MM.1S (cell line): ENCODE results near the gene LRRC61.

Experiments used
- DNase-seq: peaks from one replicate; pipeline ENCODE4 v3.0.0-alpha.2; 2015
- H2AFZ ChIP-seq: fragments of 300-600 bp; sonication (generic); 2 replicates; pipeline ENCODE4 v1.6.0; 2016; ENCODE audit warnings: antibody characterized with exemption, low read length
- H3F3A ChIP-seq: fragments of 300-600 bp; sonication (generic); 2 replicates; pipeline ENCODE4 v1.6.1; 2016; ENCODE audit warnings: mild to moderate bottlenecking, antibody characterized with exemption, low read length, moderate library complexity, mixed read lengths; ENCODE audit not compliant: insufficient read depth
- H3K27ac ChIP-seq: fragments of 300-600 bp; sonication (generic); 2 replicates; pipeline ENCODE4 v1.5.1; 2016; ENCODE audit warnings: mild to moderate bottlenecking, low read length
- H3K27me3 ChIP-seq: fragments of 300-600 bp; sonication (generic); replicated peaks from 2 replicates; pipeline ENCODE4 v1.6.0; 2016; ENCODE audit warnings: low read length; ENCODE audit not compliant: insufficient read depth
- H3K36me3 ChIP-seq: fragments of 300-600 bp; sonication (generic); replicated peaks from 2 replicates; pipeline ENCODE4 v1.6.1; 2016; ENCODE audit warnings: mild to moderate bottlenecking, low read length, mixed read lengths; ENCODE audit not compliant: insufficient read depth
- H3K4me1 ChIP-seq: fragments of 300-600 bp; sonication (generic); 2 replicates; pipeline ENCODE4 v1.6.1; 2016; ENCODE audit warnings: low read length, mixed read lengths
- H3K4me2 ChIP-seq: fragments of 300-600 bp; sonication (generic); 2 replicates; pipeline ENCODE4 v1.6.0; 2016; ENCODE audit warnings: low read depth, low read length
- H3K4me3 ChIP-seq: fragments of 300-600 bp; sonication (generic); 2 replicates; pipeline ENCODE4 v1.5.1; 2016; ENCODE audit warnings: low read length, mixed read lengths
- H3K79me2 ChIP-seq: fragments of 300-600 bp; sonication (generic); 2 replicates; pipeline ENCODE4 v1.6.1; 2016; ENCODE audit warnings: mixed run types, low read length, mixed read lengths
- H3K9ac ChIP-seq: fragments of 300-600 bp; sonication (generic); 2 replicates; pipeline ENCODE4 v1.6.1; 2016; ENCODE audit warnings: low read length, mixed read lengths
- H3K9me2 ChIP-seq: fragments of 300-600 bp; sonication (generic); replicated peaks from 2 replicates; pipeline ENCODE4 v1.6.1; 2016; ENCODE audit warnings: mild to moderate bottlenecking, low read length, mixed read lengths; ENCODE audit not compliant: insufficient read depth
- H3K9me3 ChIP-seq: fragments of 300-600 bp; sonication (generic); replicated peaks from 2 replicates; pipeline ENCODE4 v1.6.1; 2016; ENCODE audit warnings: mild to moderate bottlenecking, low read length, mixed read lengths; ENCODE audit not compliant: insufficient read depth
- H4K20me1 ChIP-seq: fragments of 300-600 bp; sonication (generic); 2 replicates; pipeline ENCODE4 v1.6.1; 2016; ENCODE audit warnings: mild to moderate bottlenecking, low read length, moderate library complexity, mixed read lengths; ENCODE audit not compliant: insufficient read depth
- EZH2 ChIP-seq: fragments of 300-600 bp; sonication (generic); optimal IDR thresholded peaks from 2 replicates; pipeline ENCODE3; 2017; ENCODE audit warnings: low read depth, mild to moderate bottlenecking, antibody characterized with exemption, low read length, mixed read lengths
- EZH2phosphoT487 ChIP-seq: fragments of 300-600 bp; sonication (generic); IDR thresholded peaks from 2 replicates; pipeline ENCODE4 v1.6.1; 2018; ENCODE audit warnings: antibody characterized with exemption, low read length
- TF ChIP-seq, protein P1 (sequence below): fragments of 300-600 bp; sonication (generic); IDR thresholded peaks from 2 replicates; pipeline ENCODE4 v1.5.1; 2016; ENCODE audit warnings: antibody characterized with exemption, low read length, mixed read lengths

The LRRC61 gene

DNA sequence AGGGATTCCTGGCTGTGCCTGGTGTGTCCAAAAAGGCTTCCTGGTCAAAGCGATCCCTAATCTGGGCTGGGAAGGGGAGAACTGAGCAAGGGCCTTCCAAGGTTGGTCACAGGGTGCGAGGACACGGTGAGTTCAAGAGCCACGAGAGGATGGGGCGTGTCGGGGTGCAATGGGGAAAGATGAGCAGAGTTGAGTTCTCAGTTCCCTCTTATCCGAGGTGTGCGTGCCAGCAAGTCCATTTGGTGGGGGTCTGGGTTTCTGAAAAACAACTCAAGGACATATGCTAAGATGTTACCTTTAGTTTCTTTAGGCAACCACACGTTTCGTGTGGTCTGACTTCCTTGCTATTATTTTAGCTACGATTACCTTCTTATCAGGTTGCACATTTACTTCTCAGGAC is 57.3 kb downstream of the LRRC61 start:
- Histone ChIP-seq H3F3A (peaks cover 82% of the 10 kb centered on the region), H3K27me3 (no peaks in the 10 kb centered on the region), H3K4me2 (peak overlapping the region; percentile 86), H2AFZ (no peak overlapping the region), H4K20me1 (no peaks in the 10 kb centered on the region), H3K79me2 (peaks cover 63% of the 10 kb centered on the region), H3K9me3 (no peaks in the 10 kb centered on the region), H3K9ac (peak overlapping the region; percentile 94), H3K4me1 (peaks cover 84% of the 10 kb centered on the region), H3K9me2 (no peaks in the 10 kb centered on the region), H3K4me3 (peak overlapping the region; percentile 87), H3K36me3 (no peaks in the 10 kb centered on the region), H3K27ac (peak overlapping the region; percentile 89)
- peak; percentile 33 for DNase-seq
- TF ChIP-seq, protein P1, sequence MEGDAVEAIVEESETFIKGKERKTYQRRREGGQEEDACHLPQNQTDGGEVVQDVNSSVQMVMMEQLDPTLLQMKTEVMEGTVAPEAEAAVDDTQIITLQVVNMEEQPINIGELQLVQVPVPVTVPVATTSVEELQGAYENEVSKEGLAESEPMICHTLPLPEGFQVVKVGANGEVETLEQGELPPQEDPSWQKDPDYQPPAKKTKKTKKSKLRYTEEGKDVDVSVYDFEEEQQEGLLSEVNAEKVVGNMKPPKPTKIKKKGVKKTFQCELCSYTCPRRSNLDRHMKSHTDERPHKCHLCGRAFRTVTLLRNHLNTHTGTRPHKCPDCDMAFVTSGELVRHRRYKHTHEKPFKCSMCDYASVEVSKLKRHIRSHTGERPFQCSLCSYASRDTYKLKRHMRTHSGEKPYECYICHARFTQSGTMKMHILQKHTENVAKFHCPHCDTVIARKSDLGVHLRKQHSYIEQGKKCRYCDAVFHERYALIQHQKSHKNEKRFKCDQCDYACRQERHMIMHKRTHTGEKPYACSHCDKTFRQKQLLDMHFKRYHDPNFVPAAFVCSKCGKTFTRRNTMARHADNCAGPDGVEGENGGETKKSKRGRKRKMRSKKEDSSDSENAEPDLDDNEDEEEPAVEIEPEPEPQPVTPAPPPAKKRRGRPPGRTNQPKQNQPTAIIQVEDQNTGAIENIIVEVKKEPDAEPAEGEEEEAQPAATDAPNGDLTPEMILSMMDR: no peak
- TF ChIP-seq EZH2: no peak
- no peak for TF ChIP-seq EZH2phosphoT487

DNA sequence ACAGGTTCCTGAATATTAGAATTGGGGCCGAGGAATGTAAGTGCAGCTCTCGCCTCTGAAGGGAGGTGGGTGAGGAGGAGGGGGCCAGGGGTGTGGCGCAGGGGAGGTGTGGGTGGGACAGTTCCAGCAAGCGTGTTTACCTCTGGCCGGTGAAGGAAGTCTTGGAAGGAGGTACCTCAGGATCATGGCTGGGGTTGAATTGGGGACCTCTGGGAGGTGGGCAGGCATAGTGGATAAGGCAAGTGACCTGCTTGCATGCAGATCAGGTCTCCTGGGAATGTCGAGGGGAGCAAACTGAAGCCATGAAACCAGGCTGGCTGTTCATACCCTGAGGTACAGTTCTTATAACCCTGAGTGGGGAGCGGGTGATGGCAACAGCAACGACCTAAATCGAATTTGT is 57.9 kb downstream of the LRRC61 start:
- Histone ChIP-seq H3K79me2 (peaks cover 63% of the 10 kb centered on the region), H3K36me3 (no peaks in the 10 kb centered on the region), H3K4me1 (peaks cover 84% of the 10 kb centered on the region), H3K4me3 (0 out of 2 replicates have a peak overlapping the region, but pooled peaks have one; percentile 87), H3K9ac (peak overlapping the region; percentile 94; the same call in 1 of the 2 replicates), H2AFZ (no peak overlapping the region), H3K4me2 (peak overlapping the region; percentile 86), H3F3A (peaks cover 82% of the 10 kb centered on the region), H4K20me1 (no peaks in the 10 kb centered on the region), H3K27me3 (no peaks in the 10 kb centered on the region), H3K9me2 (no peaks in the 10 kb centered on the region), H3K27ac (peak overlapping the region; percentile 89), H3K9me3 (no peaks in the 10 kb centered on the region)
- TF ChIP-seq, protein P1: no peak
- TF ChIP-seq EZH2phosphoT487: no peak
- no peak for TF ChIP-seq EZH2
- DNase-seq: no peak

DNA sequence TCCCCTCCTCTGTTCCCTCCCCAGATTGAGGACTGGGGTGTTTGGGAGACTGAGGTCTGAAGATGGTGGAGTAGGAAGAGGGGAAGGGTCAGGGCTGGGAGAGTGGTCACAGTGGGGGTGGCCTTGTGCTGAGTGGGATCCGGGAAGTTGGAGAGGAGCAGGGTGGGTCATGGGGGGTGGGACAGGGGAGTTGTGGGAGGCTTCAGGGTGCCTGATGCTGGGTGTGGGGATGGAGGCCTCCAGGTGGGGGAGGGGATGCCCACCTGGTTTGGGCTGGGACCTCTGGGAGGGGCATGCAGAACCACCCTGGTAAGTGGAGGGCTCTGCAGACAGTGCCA is 58.6 kb downstream of the LRRC61 start:
- Histone ChIP-seq H3K4me1 (peaks cover 84% of the 10 kb centered on the region), H4K20me1 (no peaks in the 10 kb centered on the region), H3K9ac (peak overlapping the region; percentile 80), H3K27ac (peak overlapping the region; percentile 86), H3K9me3 (no peaks in the 10 kb centered on the region), H2AFZ (peak overlapping the region; percentile 40), H3K4me2 (peak overlapping the region; percentile 93), H3F3A (peaks cover 79% of the 10 kb centered on the region), H3K27me3 (no peaks in the 10 kb centered on the region), H3K9me2 (no peaks in the 10 kb centered on the region), H3K79me2 (peaks cover 62% of the 10 kb centered on the region), H3K36me3 (no peaks in the 10 kb centered on the region), H3K4me3 (peak overlapping the region; percentile 56)
- DNase-seq: no peak
- TF ChIP-seq EZH2phosphoT487: no peak

DNA sequence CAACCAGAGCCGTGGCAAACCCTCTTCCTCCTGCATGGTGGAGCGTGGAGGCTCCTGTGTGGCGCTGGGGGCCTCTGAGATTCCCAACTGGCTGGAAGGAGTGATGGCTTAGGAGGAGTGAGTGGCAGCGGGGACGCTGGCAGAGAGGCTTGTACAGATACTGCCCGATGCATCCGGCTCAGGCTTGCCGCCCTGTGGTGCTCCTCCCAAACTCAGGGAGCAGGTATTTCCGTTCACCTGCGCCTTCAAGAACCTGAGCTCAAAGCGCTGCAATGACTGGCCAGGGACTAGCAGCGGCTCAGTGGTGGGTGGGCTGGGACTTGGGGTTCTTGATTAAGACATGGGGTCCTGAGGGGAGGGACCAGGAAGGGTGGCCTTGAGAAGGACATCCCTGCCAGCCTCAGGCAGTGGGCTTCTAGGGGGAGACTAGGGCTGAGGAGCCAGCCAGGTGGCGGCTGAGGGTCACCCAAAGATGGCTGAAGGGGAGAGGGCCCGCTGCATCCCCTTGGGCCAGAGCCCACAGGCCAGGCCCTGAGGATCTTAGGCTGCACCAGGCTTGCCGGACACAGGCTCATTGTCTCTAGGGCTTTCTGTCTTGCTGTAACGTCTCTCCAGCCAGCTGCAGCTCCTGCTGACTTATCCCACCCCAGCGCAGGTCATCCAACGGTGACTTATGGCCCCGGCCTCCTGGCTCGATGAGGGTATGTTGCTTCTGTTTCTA is 59.1 kb downstream of the LRRC61 start:
- Histone ChIP-seq H3K27me3 (no peaks in the 10 kb centered on the region), H3K36me3 (no peaks in the 10 kb centered on the region), H3K79me2 (peaks cover 58% of the 10 kb centered on the region), H4K20me1 (no peaks in the 10 kb centered on the region), H2AFZ (peak overlapping the region; percentile 40), H3K4me3 (peak overlapping the region; percentile 56), H3K9me3 (no peaks in the 10 kb centered on the region), H3K4me2 (peak overlapping the region; percentile 93), H3K27ac (peak overlapping the region; percentile 86), H3K4me1 (peaks cover 79% of the 10 kb centered on the region), H3F3A (peaks cover 74% of the 10 kb centered on the region), H3K9me2 (no peaks in the 10 kb centered on the region), H3K9ac (peak overlapping the region; percentile 80)
- DNase-seq: peak; percentile 80
- TF ChIP-seq, protein P1: peak; percentile 46
- TF ChIP-seq EZH2 (no peak), EZH2phosphoT487 (no peak)
